Urinary bladder (tissue), 4 donors: ENCODE measurements around the gene UCN3. TPM values are rescaled to one million over a fixed set of nuclear protein-coding genes. Genes with fewer than 3 reads are reported as not detected.
"Not testable (repeated sequence)": the region's sequence is repeated elsewhere in the genome, so short reads cannot be mapped to it uniquely, and the experiment has no call there.

Source experiments
- DNase-seq: peaks from one replicate; pipeline ENCODE4 v3.0.0-alpha.2; 2015; ENCODE audit errors: extremely low spot score
- H3K27ac ChIP-seq: one replicate; pipeline ENCODE4 v1.5.1; 2013; ENCODE audit warnings: low read depth, mild to moderate bottlenecking, moderate library complexity
- H3K36me3 ChIP-seq: one replicate; pipeline ENCODE4 v1.6.1; 2013; ENCODE audit warnings: mild to moderate bottlenecking, moderate library complexity; ENCODE audit not compliant: insufficient read depth
- H3K4me1 ChIP-seq: one replicate; pipeline ENCODE4 v1.6.1; 2013; ENCODE audit warnings: mild to moderate bottlenecking, moderate library complexity; ENCODE audit not compliant: insufficient read depth
- H3K4me3 ChIP-seq: one replicate; pipeline ENCODE4 v1.5.1; 2013; ENCODE audit warnings: low read depth, low read length
- WGBS: extraction: QIAGEN DNeasy Blood & Tissue Kit; methylation state at CpG from one replicate; pipeline ENCODE4 v1.1.7; 2013; 5-methylcytosine and 5-hydroxymethylcytosine counted together
- polyA plus RNA-seq: library from polyadenylated mRNA; stranded (reverse); fragments of 200-250 nt; gene quantifications from one replicate; pipeline ENCODE4 v1.2.3, GENCODE V29; 2013
- total RNA-seq: library from RNA; depleted of rRNA; stranded (reverse); fragments of >200 nt; gene quantifications from one replicate; pipeline ENCODE4 v1.2.3, GENCODE V29; 2014
- donor health status: healthy with polysubstance abuse.
- donor health status: healthy.

Gene UCN3
- total and polyA plus RNA-seq, 2 donors: not detected

GRCh38 chr10:5404208-5405041, 39.7 kb downstream of the UCN3 start, which contains the start of gene TUBAL3:
TUBAL3 (minus strand) TSS chr10:5404828; CDS start chr10:5404792, 36 bp downstream.
- Histone ChIP-seq H3K4me1 (no peaks in the 10 kb centered on the region), H3K4me3 (no peak within 1 kb of the TSS), H3K36me3 (no peaks in the 10 kb centered on the region), H3K27ac (no peak within 1 kb of the TSS)
- no peak for DNase-seq
- 71% methylated on average over 8 of the region's 8 CpGs for WGBS

DNA sequence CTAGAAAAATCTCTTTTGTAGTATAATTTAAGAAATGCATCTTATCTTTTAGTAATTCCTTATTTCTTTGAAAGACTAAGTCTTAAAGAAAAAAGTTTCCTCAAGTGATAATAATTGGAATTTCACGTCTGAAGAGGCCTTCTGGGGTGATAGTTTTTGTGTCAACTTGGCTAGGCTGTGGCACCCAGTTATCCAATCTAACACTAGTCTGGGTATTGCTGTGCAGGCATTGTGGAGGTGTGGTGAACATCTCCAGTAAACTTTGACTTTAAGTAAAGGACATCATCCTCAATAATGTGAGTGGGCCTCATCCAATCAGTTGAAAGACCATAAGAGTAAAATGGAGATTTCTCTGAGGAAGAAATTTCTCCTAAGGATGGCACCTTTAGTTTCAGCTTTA, 42.2 kb downstream of the UCN3 start:
- H3K27ac ChIP-seq: no peak overlapping the region
- H3K4me1 ChIP-seq: no peaks in the 10 kb centered on the region
- H3K4me3 ChIP-seq: no peak overlapping the region
- DNase-seq: no peak
- WGBS: 56% methylated on average over 1 of the region's 1 CpG
- no peaks in the 10 kb centered on the region for H3K36me3 ChIP-seq

- not testable (repeated sequence) for DNase-seq, H3K27ac ChIP-seq, H3K4me1 ChIP-seq, H3K4me3 ChIP-seq, H3K36me3 ChIP-seq
Measured at GRCh38 chr10:5410787-5411186, 46.0 kb downstream of the UCN3 start.

GRCh38 chr10:5411941-5412276, 47.1 kb downstream of the UCN3 start:
- Histone ChIP-seq H3K4me1 (no peaks in the 10 kb centered on the region), H3K4me3 (peak overlapping the region; percentile 93), H3K36me3 (no peaks in the 10 kb centered on the region), H3K27ac (no peak overlapping the region)
- WGBS: 22% methylated on average over 3 of the region's 3 CpGs
- DNase-seq: peak; percentile 5

DNA sequence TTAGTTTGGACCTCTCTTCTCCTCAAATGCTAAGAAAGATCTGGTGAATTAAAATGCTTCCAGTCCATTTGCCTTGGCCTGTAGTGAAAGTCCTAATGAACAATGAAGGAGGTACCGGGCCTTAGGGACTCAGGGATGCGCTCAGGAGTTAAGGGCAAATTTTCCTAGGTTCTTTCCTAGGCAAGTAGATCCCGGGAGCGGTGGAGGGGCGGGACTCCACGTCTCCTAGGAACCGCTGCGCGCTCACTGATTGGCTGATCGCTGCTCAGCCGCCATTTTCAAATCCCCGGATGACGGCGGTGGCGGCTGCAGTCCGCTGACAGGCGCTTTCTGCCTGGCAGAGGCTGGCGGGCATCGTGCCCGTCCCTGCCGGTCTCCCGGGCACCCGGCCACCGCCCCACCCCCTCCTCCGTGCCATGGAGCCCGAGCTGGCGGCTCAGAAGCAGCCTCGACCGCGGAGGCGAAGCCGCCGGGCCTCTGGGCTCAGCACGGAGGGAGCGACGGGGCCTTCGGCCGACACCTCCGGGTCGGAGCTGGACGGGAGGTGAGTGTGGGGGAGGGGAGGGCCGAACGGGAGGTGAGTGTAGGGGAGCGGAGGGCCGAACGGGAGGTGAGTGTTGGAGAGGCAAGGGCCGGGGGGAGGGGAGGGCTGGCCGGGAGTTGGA, 47.6 kb downstream of the UCN3 start, which contains the start of gene NET1:
Gene NET1, plus strand, starts transcription at position 281 of the 665 bp plus-strand sequence. Its CDS starts 136 bp downstream, at position 417.
- no peak within 1 kb of the TSS for H3K27ac ChIP-seq
- peak within 1 kb of the TSS; percentile 93 for H3K4me3 ChIP-seq
- WGBS: under 1% methylated on average over 48 of the region's 48 CpGs
- H3K4me1 ChIP-seq: no peaks in the 10 kb centered on the region
- H3K36me3 ChIP-seq: no peaks in the 10 kb centered on the region
- peak; percentile 62 for DNase-seq

- WGBS: 23% methylated on average over 20 of the region's 20 CpGs
- H3K27ac ChIP-seq: no peak overlapping the region
- H3K4me3 ChIP-seq: peak overlapping the region; percentile 93
- H3K36me3 ChIP-seq: no peaks in the 10 kb centered on the region
- H3K4me1 ChIP-seq: no peaks in the 10 kb centered on the region
- no peak for DNase-seq
Measured at GRCh38 chr10:5413012-5413938, 48.5 kb downstream of the UCN3 start.

GRCh38 chr10:5416981-5417380, 52.2 kb downstream of the UCN3 start:
- 91% methylated on average over 11 of the region's 11 CpGs for WGBS

GRCh38 chr10:5418584-5418983, 53.8 kb downstream of the UCN3 start:
- H3K4me3 ChIP-seq: no peak overlapping the region
- H3K4me1 ChIP-seq: no peaks in the 10 kb centered on the region
- no peak for DNase-seq
- no peaks in the 10 kb centered on the region for H3K36me3 ChIP-seq
- H3K27ac ChIP-seq: no peak overlapping the region

More at GRCh38 chr10:5416981-5417380, 52.2 kb downstream of the UCN3 start:
- no peaks in the 10 kb centered on the region for H3K36me3 ChIP-seq
- DNase-seq: no peak
- no peak overlapping the region for H3K27ac ChIP-seq
- H3K4me3 ChIP-seq: no peak overlapping the region
- H3K4me1 ChIP-seq: no peaks in the 10 kb centered on the region

- no peaks in the 10 kb centered on the region for H3K36me3 ChIP-seq
- no peak for DNase-seq
- H3K4me3 ChIP-seq: no peak overlapping the region
- no peak overlapping the region for H3K27ac ChIP-seq
- WGBS: 90% methylated on average over 3 of the region's 3 CpGs
- no peaks in the 10 kb centered on the region for H3K4me1 ChIP-seq
Measured at GRCh38 chr10:5419466-5420094, 54.8 kb downstream of the UCN3 start.

- 35% methylated on average over 2 of the region's 2 CpGs for WGBS
- H3K4me3 ChIP-seq: no peak overlapping the region
- H3K36me3 ChIP-seq: no peaks in the 10 kb centered on the region
- no peaks in the 10 kb centered on the region for H3K4me1 ChIP-seq
- no peak overlapping the region for H3K27ac ChIP-seq
- DNase-seq: no peak
Measured at GRCh38 chr10:5423771-5424170, 59.0 kb downstream of the UCN3 start.
